Neutrophil (primary cell): ENCODE measurements around the gene ZFAND3.

Experiments used
- H3K27ac ChIP-seq: fragments of 200-600 bp; sonication (generic); 2 replicates; pipeline ENCODE4 v1.5.1; 2016; ENCODE audit warnings: mild to moderate bottlenecking, moderate library complexity
- H3K27me3 ChIP-seq: fragments of 200-600 bp; sonication (generic); 2 replicates; pipeline ENCODE4 v1.6.0; 2016; ENCODE audit warnings: mild to moderate bottlenecking
- H3K36me3 ChIP-seq: fragments of 200-600 bp; sonication (generic); 2 replicates; pipeline ENCODE4 v1.5.1; 2017
- H3K4me1 ChIP-seq, 2 experiments: fragments of 200-600 bp in 1 of 2; sonication (generic) in 1 of 2; 1 replicate in 1 of 2; 2 replicates in 1 of 2; pipeline versions ENCODE4 v1.5.1 to v1.6.1; 2013 to 2016; ENCODE audit warnings: low read depth in 1 of 2, low read length in 1 of 2, mild to moderate bottlenecking in 1 of 2, moderate library complexity in 1 of 2; ENCODE audit not compliant: control insufficient read depth in 1 of 2, insufficient read depth in 1 of 2
- H3K4me3 ChIP-seq, 2 experiments: fragments of 200-600 bp in 1 of 2; sonication (generic) in 1 of 2; 1 replicate in 1 of 2; 2 replicates in 1 of 2; pipeline ENCODE4 v1.5.1; 2013 to 2016; ENCODE audit warnings: low read depth in 1 of 2, low read length in 1 of 2, mild to moderate bottlenecking in 1 of 2, moderate library complexity in 1 of 2
- H3K9me3 ChIP-seq: fragments of 200-600 bp; sonication (generic); 2 replicates; pipeline ENCODE4 v1.5.1; 2016
- TF ChIP-seq, protein P1 (sequence below): fragments of 200-600 bp; sonication (generic); IDR thresholded peaks from 2 replicates; pipeline ENCODE4 v1.5.1; 2016; ENCODE audit warnings: antibody characterized with exemption

Gene ZFAND3

DNA sequence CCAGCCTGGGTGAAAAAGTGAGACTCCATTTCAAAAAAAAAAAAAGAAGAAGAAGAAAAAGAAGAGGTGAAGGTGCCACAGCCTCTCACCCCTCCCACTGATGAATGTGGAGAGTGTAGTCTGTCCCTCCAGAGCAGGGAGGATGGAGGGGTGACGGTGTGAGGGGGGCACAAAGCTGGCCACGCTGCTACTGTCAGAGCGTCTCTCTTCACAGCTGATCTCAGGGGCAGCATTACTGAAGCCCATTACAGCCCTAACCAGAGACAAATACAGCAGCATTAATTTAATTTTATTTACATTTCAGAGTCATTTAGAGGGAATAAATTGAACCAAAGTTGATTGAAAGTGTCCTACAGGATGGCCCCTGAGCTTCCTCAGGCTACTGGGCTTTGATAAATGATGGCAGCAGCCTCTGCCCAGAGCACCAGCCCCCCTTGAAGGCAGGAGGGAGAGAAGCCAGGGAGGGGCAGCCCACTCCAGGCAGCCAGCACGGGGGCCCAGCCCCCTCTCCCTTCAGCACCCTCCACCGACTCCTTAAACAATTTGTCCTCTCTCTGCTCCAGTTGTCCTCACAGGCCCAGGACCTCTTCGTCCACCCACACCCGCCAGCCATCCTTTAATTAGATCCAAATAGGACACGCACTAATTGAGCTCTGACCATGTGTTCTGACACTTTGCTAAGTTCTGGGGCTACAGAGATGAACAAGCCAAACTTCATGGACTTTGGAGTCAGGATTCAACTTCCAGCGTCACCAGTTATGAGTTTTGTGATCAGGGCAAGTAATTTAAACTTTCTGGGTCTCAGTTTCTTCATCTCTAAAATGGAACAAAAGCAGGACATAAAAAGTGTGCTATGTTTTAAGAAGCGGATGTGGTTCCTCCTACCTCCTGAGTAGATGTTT, 18.6 kb upstream of the ZFAND3 start:
- Histone ChIP-seq H3K27ac (peak overlapping the region; percentile 41), H3K4me3 (no peak overlapping the region), H3K36me3 (no peaks in the 10 kb centered on the region), H3K27me3 (peaks cover 4% of the 10 kb centered on the region), H3K4me1 (peaks cover 15 to 19% of the 10 kb centered on the region in 2 experiments), H3K9me3 (no peaks in the 10 kb centered on the region)
- TF ChIP-seq, protein P1, sequence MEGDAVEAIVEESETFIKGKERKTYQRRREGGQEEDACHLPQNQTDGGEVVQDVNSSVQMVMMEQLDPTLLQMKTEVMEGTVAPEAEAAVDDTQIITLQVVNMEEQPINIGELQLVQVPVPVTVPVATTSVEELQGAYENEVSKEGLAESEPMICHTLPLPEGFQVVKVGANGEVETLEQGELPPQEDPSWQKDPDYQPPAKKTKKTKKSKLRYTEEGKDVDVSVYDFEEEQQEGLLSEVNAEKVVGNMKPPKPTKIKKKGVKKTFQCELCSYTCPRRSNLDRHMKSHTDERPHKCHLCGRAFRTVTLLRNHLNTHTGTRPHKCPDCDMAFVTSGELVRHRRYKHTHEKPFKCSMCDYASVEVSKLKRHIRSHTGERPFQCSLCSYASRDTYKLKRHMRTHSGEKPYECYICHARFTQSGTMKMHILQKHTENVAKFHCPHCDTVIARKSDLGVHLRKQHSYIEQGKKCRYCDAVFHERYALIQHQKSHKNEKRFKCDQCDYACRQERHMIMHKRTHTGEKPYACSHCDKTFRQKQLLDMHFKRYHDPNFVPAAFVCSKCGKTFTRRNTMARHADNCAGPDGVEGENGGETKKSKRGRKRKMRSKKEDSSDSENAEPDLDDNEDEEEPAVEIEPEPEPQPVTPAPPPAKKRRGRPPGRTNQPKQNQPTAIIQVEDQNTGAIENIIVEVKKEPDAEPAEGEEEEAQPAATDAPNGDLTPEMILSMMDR, result no peak

DNA sequence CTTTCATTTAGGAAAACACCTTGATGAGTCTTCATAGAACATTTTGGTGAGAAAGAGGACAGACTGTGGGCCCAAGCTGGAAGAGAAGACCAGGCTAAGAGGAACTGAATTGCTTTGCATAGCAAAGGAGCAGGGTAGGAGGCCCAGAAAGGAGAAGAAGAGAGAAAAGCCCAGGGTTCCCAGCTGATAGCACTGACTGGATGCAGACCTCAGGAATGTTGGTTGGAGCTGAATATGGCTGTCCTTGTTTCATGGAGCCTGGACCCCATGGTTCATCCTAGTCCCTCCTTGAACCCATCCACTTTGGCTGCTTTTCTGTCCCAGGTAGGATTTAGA, 18.0 kb upstream of the ZFAND3 start:
- no peaks in the 10 kb centered on the region for H3K9me3 ChIP-seq
- no peaks in the 10 kb centered on the region for H3K36me3 ChIP-seq
- H3K27me3 ChIP-seq, result peaks cover 4% of the 10 kb centered on the region
- H3K4me1 ChIP-seq, result peaks cover 15 to 19% of the 10 kb centered on the region in 2 experiments
- peak overlapping the region; percentile 41 for H3K27ac ChIP-seq
- TF ChIP-seq, protein P1, result no peak
- H3K4me3 ChIP-seq, result no peak overlapping the region

DNA sequence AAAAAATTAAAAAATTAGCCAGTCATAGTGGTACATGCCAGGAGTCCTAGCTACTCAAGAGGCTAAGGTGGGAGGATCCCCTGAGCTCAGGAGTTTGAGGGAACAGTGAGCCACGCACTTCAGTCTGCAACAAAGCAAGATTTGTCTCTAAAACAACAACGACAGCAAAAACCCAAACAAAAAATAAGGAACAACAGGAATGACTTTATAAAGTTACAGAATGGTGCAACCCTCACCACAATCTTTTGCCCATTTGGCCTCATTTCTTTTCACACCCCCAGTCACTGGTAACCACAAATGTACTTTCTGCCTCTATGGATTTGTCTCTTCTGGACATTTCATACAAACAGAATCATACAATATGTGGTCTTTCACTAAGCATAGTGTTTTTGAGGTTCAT, 16.7 kb upstream of the ZFAND3 start:
- Histone ChIP-seq H3K27ac (peak overlapping the region; percentile 42), H3K4me3 (no peak overlapping the region), H3K36me3 (no peaks in the 10 kb centered on the region), H3K27me3 (peaks cover 6% of the 10 kb centered on the region), H3K4me1 (peaks cover 15 to 19% of the 10 kb centered on the region in 2 experiments), H3K9me3 (no peaks in the 10 kb centered on the region)
- TF ChIP-seq, protein P1, result no peak

DNA sequence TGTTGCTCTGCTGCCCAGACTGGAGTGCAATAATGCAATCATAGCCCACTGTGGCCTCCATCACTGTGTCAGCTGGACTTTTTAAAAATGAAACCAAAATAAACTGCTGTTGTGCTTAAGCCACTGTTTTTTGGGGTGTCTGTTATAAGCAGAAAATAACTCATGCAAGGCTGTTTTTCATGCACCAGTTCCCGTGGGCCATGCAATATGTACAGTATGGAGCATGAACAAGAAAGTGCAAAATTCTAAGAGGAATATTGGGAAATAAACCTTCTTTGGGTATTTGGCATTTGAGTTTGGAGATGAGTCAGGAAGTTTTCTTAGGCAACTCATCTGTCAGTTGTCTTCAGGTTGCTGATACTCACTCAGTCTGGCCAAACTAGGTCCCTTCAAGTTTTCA, 14.9 kb upstream of the ZFAND3 start:
- H3K27ac ChIP-seq, result no peak overlapping the region
- no peaks in the 10 kb centered on the region for H3K9me3 ChIP-seq
- TF ChIP-seq, protein P1, result no peak
- peaks cover 15 to 19% of the 10 kb centered on the region in 2 experiments for H3K4me1 ChIP-seq
- H3K4me3 ChIP-seq, result no peak overlapping the region
- H3K27me3 ChIP-seq, result peaks cover 7% of the 10 kb centered on the region
- no peaks in the 10 kb centered on the region for H3K36me3 ChIP-seq

DNA sequence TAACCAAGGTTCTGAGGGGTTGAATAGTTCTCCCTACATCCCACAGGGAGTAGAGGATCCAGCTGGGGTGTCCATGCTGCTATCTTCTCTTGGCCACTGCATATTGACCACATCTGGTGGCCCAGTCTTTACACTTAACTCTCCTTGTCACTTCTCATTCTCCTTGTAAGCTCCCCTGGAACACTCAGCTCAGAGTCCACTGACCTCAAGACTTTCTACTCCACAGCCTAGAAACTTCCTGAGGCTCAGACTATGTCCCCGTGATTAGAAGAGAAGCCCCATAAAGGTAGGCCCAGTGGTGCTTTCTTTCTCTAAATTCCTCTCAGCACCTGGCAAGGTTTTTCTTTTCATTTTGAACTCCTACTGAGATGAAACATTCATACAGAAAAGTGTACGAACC, 13.3 kb upstream of the ZFAND3 start:
- Histone ChIP-seq H3K36me3 (no peaks in the 10 kb centered on the region), H3K27me3 (peaks cover 3% of the 10 kb centered on the region), H3K4me1 (peaks cover 15 to 19% of the 10 kb centered on the region in 2 experiments), H3K27ac (no peak overlapping the region), H3K9me3 (no peaks in the 10 kb centered on the region), H3K4me3 (no peak overlapping the region)
- TF ChIP-seq, protein P1, result no peak
